DMS114 treated with DMSO at 0.1 percent for 48 hours (cell line): Measurements from ENCODE around the gene STK39.
"Not testable (repeated sequence)": the region's sequence is repeated elsewhere in the genome, so short reads cannot be mapped to it uniquely, and the experiment has no call there.

Experiments
- DNase-seq: peaks from one replicate; lab custom pipeline; 2025; ENCODE audit not compliant: unreplicated experiment; lab: John Stamatoyannopoulos, UW

STK39 gene

GRCh38 chr2:168247341-168248261 lies at the start of gene STK39:
Gene STK39 (minus strand): TSS chr2:168247595. CDS start chr2:168247435, 160 bp downstream.
- peak; percentile 8 for DNase-seq

GRCh38 chr2:168295051-168295450 lies 47.7 kb upstream of the STK39 start:
- DNase-seq = no peak

GRCh38 chr2:168294409-168294808 lies 47.0 kb upstream of the STK39 start:
- no peak for DNase-seq

GRCh38 chr2:168293766-168294165 lies 46.4 kb upstream of the STK39 start:
- DNase-seq = no peak

GRCh38 chr2:168290391-168290790 lies 43.0 kb upstream of the STK39 start:
- DNase-seq = no peak

DNA sequence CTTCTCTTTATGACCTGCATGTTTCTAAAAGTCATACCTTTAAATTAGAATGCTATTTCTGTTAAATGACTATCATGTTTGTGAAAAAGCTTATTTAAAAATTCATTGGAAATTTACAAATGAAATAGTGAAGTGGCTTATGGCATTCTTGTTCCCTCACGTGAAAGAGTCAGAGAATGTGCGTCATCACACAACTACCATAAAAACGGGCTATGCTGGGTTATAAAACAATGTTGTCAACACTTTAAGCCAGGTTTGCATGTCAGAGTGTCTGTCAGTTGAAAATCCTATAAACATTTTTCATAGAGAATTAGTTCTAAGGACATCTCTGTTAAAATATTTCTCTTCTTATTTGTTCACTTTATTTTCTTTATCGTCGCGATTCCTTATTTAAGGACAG lies 42.5 kb upstream of the STK39 start:
- DNase-seq = no peak

DNA sequence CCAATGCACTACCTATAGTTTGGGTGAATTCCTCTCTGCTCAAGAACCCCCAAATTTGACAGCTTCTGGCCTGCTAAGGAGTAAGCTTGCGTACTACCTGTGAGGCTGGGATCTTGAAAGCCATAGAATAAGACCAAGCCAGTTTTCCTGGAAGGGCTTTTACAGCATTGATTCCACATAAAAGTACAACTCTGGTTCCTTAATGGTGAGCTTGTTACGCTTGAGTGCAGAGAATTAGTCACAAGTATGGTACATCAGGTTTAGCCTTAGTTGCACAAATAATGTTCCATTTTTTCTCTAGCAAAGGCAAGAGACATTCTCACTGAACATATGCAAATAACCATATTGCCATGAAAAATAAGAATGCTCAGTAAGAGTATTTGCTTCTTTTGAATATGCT lies 39.1 kb upstream of the STK39 start:
- no peak for DNase-seq

DNA sequence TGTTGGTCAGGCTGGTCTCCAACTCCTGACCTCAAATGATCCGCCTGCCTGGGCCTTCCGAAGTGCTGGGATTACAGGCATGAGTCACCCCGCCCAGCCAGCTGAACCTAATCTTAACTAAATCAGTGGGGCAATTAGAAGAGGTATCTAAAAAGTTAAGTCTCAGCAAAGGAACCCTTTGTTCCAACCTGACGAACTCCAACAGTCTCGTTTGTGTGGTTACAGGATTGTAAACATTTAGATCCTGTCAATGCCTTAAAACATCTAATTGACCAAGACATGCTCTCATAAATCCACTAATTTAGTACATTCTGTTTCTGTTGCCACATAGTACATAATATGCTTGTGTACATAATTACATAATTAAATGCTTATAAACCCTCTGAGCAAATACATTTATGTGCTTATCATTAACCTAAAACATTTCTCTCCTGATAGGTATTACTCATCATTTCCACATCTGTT lies 31.1 kb upstream of the STK39 start:
- DNase-seq = no peak

GRCh38 chr2:168277276-168277675 lies 29.9 kb upstream of the STK39 start:
- DNase-seq = no peak

- DNase-seq = no peak
These were observed 24.8 kb upstream of the STK39 start for GRCh38 chr2:168272225-168272624.

GRCh38 chr2:168262926-168263325 lies 15.5 kb upstream of the STK39 start:
- not testable (repeated sequence) for DNase-seq

- no peak for DNase-seq
These were observed 9.1 kb upstream of the STK39 start for GRCh38 chr2:168256448-168256847.

- DNase-seq = no peak
These were observed 8.5 kb upstream of the STK39 start for GRCh38 chr2:168255866-168256265.

GRCh38 chr2:168255103-168255502 lies 7.7 kb upstream of the STK39 start:
- DNase-seq = no peak

GRCh38 chr2:168254158-168254935 lies 7.0 kb upstream of the STK39 start:
- no peak for DNase-seq

GRCh38 chr2:168253379-168253778 lies 6.0 kb upstream of the STK39 start:
- DNase-seq = no peak

GRCh38 chr2:168252976-168253375 lies 5.6 kb upstream of the STK39 start:
- DNase-seq = no peak

DNA sequence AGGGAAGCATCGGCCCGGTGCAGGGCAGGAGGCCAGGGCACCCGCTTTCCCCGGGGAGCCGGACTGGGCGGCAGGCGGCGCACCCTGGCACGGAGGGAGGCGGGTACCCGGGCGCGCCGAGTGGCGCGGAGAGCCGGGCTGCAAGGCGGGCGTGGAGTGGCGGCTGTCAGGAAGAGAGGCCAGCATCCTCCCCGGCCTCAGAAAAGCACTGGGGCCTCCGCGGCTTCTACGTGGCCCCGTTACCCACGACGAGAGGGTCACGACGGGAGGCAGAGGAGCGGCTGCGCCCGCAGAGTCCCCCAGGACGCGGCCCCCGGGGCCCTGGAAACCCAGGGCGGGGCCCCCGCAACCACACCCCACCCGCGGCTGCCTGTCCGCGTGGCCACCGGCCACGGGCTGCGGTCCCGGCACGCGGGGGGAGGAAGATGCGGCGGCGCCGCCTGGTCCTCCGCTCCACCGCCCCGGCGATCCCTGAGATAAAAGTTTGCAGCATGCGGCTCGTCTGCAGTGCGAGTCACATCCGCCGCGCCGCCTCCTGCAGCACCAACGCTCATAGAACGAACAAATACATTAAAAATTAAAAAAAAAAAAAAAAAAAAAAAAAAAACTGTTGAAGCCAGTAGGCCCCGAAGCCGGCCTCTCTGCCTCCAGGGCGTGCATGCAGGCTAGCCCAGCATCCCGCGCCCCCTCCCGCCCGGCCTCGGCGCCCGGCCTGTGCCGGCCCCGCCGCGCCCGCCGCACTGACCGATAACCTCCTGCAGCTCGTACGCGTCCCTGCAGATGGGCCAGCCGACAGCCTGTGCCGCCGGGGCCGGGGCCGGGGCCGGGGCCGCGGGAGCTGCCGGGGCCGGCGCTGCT lies 683 bp downstream of the STK39 start:
- DNase-seq = peak; percentile 6

DNA sequence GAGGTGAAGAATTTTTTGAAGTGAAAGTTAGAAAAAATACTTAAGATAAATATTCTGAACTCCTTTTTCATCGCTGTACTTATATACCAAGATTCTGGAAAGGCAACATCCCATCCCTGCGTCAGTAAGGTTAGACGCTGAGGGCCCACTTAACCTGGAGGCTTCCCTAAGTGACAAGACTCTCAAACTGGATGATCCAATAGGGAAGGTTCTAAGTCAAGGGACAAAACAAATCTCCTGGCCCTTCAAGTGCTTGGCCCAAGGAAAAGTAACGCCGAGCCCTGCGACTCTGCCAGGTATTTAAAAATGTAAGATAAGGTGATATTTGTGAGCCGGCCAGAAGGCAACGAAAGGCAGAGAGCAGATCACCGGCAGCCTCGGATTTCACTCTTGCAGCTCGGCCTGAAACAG lies 1.3 kb downstream of the STK39 start:
- DNase-seq = no peak

DNA sequence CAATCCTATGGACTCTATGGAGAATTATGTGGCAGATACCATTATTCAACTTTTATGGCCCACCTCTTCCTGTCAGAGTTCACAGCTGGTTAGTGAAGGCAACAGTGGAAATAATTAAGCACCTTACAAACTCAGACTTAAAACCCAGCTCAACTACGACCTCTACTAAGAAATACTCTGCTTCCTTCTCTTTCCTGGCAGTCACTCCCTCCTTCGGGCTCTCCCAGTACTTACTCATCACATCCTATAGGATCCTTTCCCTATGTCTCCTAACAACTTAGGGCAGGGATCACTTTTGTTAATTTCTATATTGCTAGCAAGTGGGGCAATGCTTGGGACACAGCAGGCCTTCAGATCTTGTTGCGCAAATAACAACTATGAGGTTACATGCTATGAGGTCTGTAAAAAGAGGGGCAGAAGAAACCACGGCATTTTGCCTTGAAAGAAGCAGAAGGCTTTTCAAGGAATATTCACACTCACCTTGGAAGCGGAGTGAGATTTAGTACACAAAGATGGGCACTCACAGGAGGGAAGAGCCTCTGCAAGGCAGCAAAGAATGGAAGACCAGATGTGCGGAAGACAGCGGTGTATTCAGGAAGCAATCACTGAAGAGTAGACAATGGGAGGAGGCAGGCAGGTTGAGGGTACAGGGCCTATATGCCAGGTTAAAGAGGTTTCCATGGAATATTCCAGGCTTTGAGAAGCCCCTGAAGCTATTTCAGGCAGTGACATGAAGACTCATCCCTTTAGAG lies 2.1 kb downstream of the STK39 start:
- no peak for DNase-seq
